ENCODE data around the gene SYNRG.

Gene SYNRG

GRCh38 chr17:37510056-37510455, 99.2 kb downstream of the SYNRG start:
- Histone ChIP-seq H3K4me1 (ENCODE audit: control insufficient read depth in 2 of 2, insufficient read depth in 2 of 2, low read length in 2 of 2) (no peaks in the 10 kb centered on the region), H3K4me3 (ENCODE audit: low read length in 2 of 2) (no peak overlapping the region), H3K36me3 (ENCODE audit: control insufficient read depth in 2 of 2, insufficient read depth in 2 of 2, low read length in 2 of 2) (peaks cover 11 to 12% of the 10 kb centered on the region in 2 donors)

GRCh38 chr17:37507111-37507510, 102.1 kb downstream of the SYNRG start:
- Histone ChIP-seq H3K4me3 (ENCODE audit: low read length in 2 of 2) (no peak overlapping the region), H3K4me1 (ENCODE audit: control insufficient read depth in 2 of 2, insufficient read depth in 2 of 2, low read length in 2 of 2) (no peaks in the 10 kb centered on the region), H3K27me3 (ENCODE audit: control insufficient read depth in 2 of 2, insufficient read depth in 2 of 2, low read length in 2 of 2) (no peaks in the 10 kb centered on the region), H3K9me3 (ENCODE audit: control insufficient read depth in 2 of 2, low read length in 2 of 2) (no peaks in the 10 kb centered on the region), H3K9ac (ENCODE audit: low read depth in 1 of 2, low read length in 2 of 2) (no peak overlapping the region), H3K36me3 (ENCODE audit: control insufficient read depth in 2 of 2, insufficient read depth in 2 of 2, low read length in 2 of 2) (no peaks in the 10 kb centered on the region), H3K27ac (ENCODE audit: low read depth in 2 of 2, low read length in 2 of 2) (no peak overlapping the region)

More at GRCh38 chr17:37510056-37510455, 99.2 kb downstream of the SYNRG start:
- Histone ChIP-seq H3K27ac (ENCODE audit: low read depth in 2 of 2, low read length in 2 of 2) (no peak overlapping the region), H3K9me3 (ENCODE audit: control insufficient read depth in 2 of 2, low read length in 2 of 2) (no peaks in the 10 kb centered on the region), H3K27me3 (ENCODE audit: control insufficient read depth in 2 of 2, insufficient read depth in 2 of 2, low read length in 2 of 2) (no peaks in the 10 kb centered on the region), H3K9ac (ENCODE audit: low read depth in 1 of 2, low read length in 2 of 2) (no peak overlapping the region)

GRCh38 chr17:37506678-37507077, 102.5 kb downstream of the SYNRG start:
- no peak overlapping the region for H3K27ac ChIP-seq (ENCODE audit: low read depth in 2 of 2, low read length in 2 of 2)
- H3K27me3 ChIP-seq (ENCODE audit: control insufficient read depth in 2 of 2, insufficient read depth in 2 of 2, low read length in 2 of 2): no peaks in the 10 kb centered on the region
- H3K4me1 ChIP-seq (ENCODE audit: control insufficient read depth in 2 of 2, insufficient read depth in 2 of 2, low read length in 2 of 2): no peaks in the 10 kb centered on the region
- H3K4me3 ChIP-seq (ENCODE audit: low read length in 2 of 2): no peak overlapping the region
- no peak overlapping the region for H3K9ac ChIP-seq (ENCODE audit: low read depth in 1 of 2, low read length in 2 of 2)
- no peaks in the 10 kb centered on the region for H3K36me3 ChIP-seq (ENCODE audit: control insufficient read depth in 2 of 2, insufficient read depth in 2 of 2, low read length in 2 of 2)
- no peaks in the 10 kb centered on the region for H3K9me3 ChIP-seq (ENCODE audit: control insufficient read depth in 2 of 2, low read length in 2 of 2)

- H3K27me3 ChIP-seq (ENCODE audit: control insufficient read depth in 2 of 2, insufficient read depth in 2 of 2, low read length in 2 of 2): no peaks in the 10 kb centered on the region
These were observed 103.9 kb downstream of the SYNRG start for GRCh38 chr17:37505333-37505732.

GRCh38 chr17:37503148-37503547, 106.1 kb downstream of the SYNRG start:
- Histone ChIP-seq H3K36me3 (ENCODE audit: control insufficient read depth in 2 of 2, insufficient read depth in 2 of 2, low read length in 2 of 2) (no peaks in the 10 kb centered on the region), H3K4me1 (ENCODE audit: control insufficient read depth in 2 of 2, insufficient read depth in 2 of 2, low read length in 2 of 2) (no peaks in the 10 kb centered on the region), H3K9ac (ENCODE audit: low read depth in 1 of 2, low read length in 2 of 2) (no peak overlapping the region), H3K27me3 (ENCODE audit: control insufficient read depth in 2 of 2, insufficient read depth in 2 of 2, low read length in 2 of 2) (no peaks in the 10 kb centered on the region), H3K27ac (ENCODE audit: low read depth in 2 of 2, low read length in 2 of 2) (no peak overlapping the region), H3K4me3 (ENCODE audit: low read length in 2 of 2) (no peak overlapping the region), H3K9me3 (ENCODE audit: control insufficient read depth in 2 of 2, low read length in 2 of 2) (no peaks in the 10 kb centered on the region)

More at GRCh38 chr17:37505333-37505732, 103.9 kb downstream of the SYNRG start:
- no peak overlapping the region for H3K4me3 ChIP-seq (ENCODE audit: low read length in 2 of 2)
- H3K27ac ChIP-seq (ENCODE audit: low read depth in 2 of 2, low read length in 2 of 2): no peak overlapping the region
- H3K9ac ChIP-seq (ENCODE audit: low read depth in 1 of 2, low read length in 2 of 2): no peak overlapping the region
- no peaks in the 10 kb centered on the region for H3K4me1 ChIP-seq (ENCODE audit: control insufficient read depth in 2 of 2, insufficient read depth in 2 of 2, low read length in 2 of 2)
- no peaks in the 10 kb centered on the region for H3K9me3 ChIP-seq (ENCODE audit: control insufficient read depth in 2 of 2, low read length in 2 of 2)
- H3K36me3 ChIP-seq (ENCODE audit: control insufficient read depth in 2 of 2, insufficient read depth in 2 of 2, low read length in 2 of 2): no peaks in the 10 kb centered on the region

GRCh38 chr17:37502009-37502936, 106.9 kb downstream of the SYNRG start:
- H3K4me3 ChIP-seq (ENCODE audit: low read length in 2 of 2): no peak overlapping the region

GRCh38 chr17:37500378-37500777, 108.8 kb downstream of the SYNRG start:
- H3K36me3 ChIP-seq (ENCODE audit: control insufficient read depth in 2 of 2, insufficient read depth in 2 of 2, low read length in 2 of 2): no peaks in the 10 kb centered on the region
- H3K4me3 ChIP-seq (ENCODE audit: low read length in 2 of 2): no peak overlapping the region
- H3K4me1 ChIP-seq (ENCODE audit: control insufficient read depth in 2 of 2, insufficient read depth in 2 of 2, low read length in 2 of 2): no peaks in the 10 kb centered on the region
- no peaks in the 10 kb centered on the region for H3K9me3 ChIP-seq (ENCODE audit: control insufficient read depth in 2 of 2, low read length in 2 of 2)
- H3K27me3 ChIP-seq (ENCODE audit: control insufficient read depth in 2 of 2, insufficient read depth in 2 of 2, low read length in 2 of 2): no peaks in the 10 kb centered on the region
- H3K9ac ChIP-seq (ENCODE audit: low read depth in 1 of 2, low read length in 2 of 2): no peak overlapping the region
- no peak overlapping the region for H3K27ac ChIP-seq (ENCODE audit: low read depth in 2 of 2, low read length in 2 of 2)

More at GRCh38 chr17:37502009-37502936, 106.9 kb downstream of the SYNRG start:
- no peaks in the 10 kb centered on the region for H3K4me1 ChIP-seq (ENCODE audit: control insufficient read depth in 2 of 2, insufficient read depth in 2 of 2, low read length in 2 of 2)
- no peaks in the 10 kb centered on the region for H3K9me3 ChIP-seq (ENCODE audit: control insufficient read depth in 2 of 2, low read length in 2 of 2)
- H3K27me3 ChIP-seq (ENCODE audit: control insufficient read depth in 2 of 2, insufficient read depth in 2 of 2, low read length in 2 of 2): no peaks in the 10 kb centered on the region
- no peak overlapping the region for H3K27ac ChIP-seq (ENCODE audit: low read depth in 2 of 2, low read length in 2 of 2)
- no peak overlapping the region for H3K9ac ChIP-seq (ENCODE audit: low read depth in 1 of 2, low read length in 2 of 2)
- no peaks in the 10 kb centered on the region for H3K36me3 ChIP-seq (ENCODE audit: control insufficient read depth in 2 of 2, insufficient read depth in 2 of 2, low read length in 2 of 2)

- no peak overlapping the region for H3K4me3 ChIP-seq (ENCODE audit: low read length in 2 of 2)
These were observed 114.2 kb downstream of the SYNRG start for GRCh38 chr17:37494971-37495370.

GRCh38 chr17:37494401-37494831, 114.8 kb downstream of the SYNRG start:
- Histone ChIP-seq H3K9ac (ENCODE audit: low read depth in 1 of 2, low read length in 2 of 2) (no peak overlapping the region), H3K9me3 (ENCODE audit: control insufficient read depth in 2 of 2, low read length in 2 of 2) (no peaks in the 10 kb centered on the region), H3K4me1 (ENCODE audit: control insufficient read depth in 2 of 2, insufficient read depth in 2 of 2, low read length in 2 of 2) (peaks cover 0 to 10% of the 10 kb centered on the region in 2 donors), H3K27ac (ENCODE audit: low read depth in 2 of 2, low read length in 2 of 2) (no peak overlapping the region), H3K27me3 (ENCODE audit: control insufficient read depth in 2 of 2, insufficient read depth in 2 of 2, low read length in 2 of 2) (no peaks in the 10 kb centered on the region), H3K36me3 (ENCODE audit: control insufficient read depth in 2 of 2, insufficient read depth in 2 of 2, low read length in 2 of 2) (no peaks in the 10 kb centered on the region), H3K4me3 (ENCODE audit: low read length in 2 of 2) (no peak overlapping the region)

More at GRCh38 chr17:37494971-37495370, 114.2 kb downstream of the SYNRG start:
- Histone ChIP-seq H3K36me3 (ENCODE audit: control insufficient read depth in 2 of 2, insufficient read depth in 2 of 2, low read length in 2 of 2) (no peaks in the 10 kb centered on the region), H3K9ac (ENCODE audit: low read depth in 1 of 2, low read length in 2 of 2) (no peak overlapping the region), H3K27ac (ENCODE audit: low read depth in 2 of 2, low read length in 2 of 2) (no peak overlapping the region), H3K4me1 (ENCODE audit: control insufficient read depth in 2 of 2, insufficient read depth in 2 of 2, low read length in 2 of 2) (peaks cover 0 to 10% of the 10 kb centered on the region in 2 donors), H3K27me3 (ENCODE audit: control insufficient read depth in 2 of 2, insufficient read depth in 2 of 2, low read length in 2 of 2) (no peaks in the 10 kb centered on the region), H3K9me3 (ENCODE audit: control insufficient read depth in 2 of 2, low read length in 2 of 2) (no peaks in the 10 kb centered on the region)

GRCh38 chr17:37493249-37494027, 115.8 kb downstream of the SYNRG start:
- H3K4me1 ChIP-seq (ENCODE audit: control insufficient read depth in 2 of 2, insufficient read depth in 2 of 2, low read length in 2 of 2): peaks cover 7 to 16% of the 10 kb centered on the region in 2 donors

More at GRCh38 chr17:37493249-37494027, 115.8 kb downstream of the SYNRG start:
- Histone ChIP-seq H3K27me3 (ENCODE audit: control insufficient read depth in 2 of 2, insufficient read depth in 2 of 2, low read length in 2 of 2) (no peaks in the 10 kb centered on the region), H3K4me3 (ENCODE audit: low read length in 2 of 2) (no peak overlapping the region), H3K36me3 (ENCODE audit: control insufficient read depth in 2 of 2, insufficient read depth in 2 of 2, low read length in 2 of 2) (no peaks in the 10 kb centered on the region), H3K9me3 (ENCODE audit: control insufficient read depth in 2 of 2, low read length in 2 of 2) (no peaks in the 10 kb centered on the region), H3K27ac (ENCODE audit: low read depth in 2 of 2, low read length in 2 of 2) (no peak overlapping the region), H3K9ac (ENCODE audit: low read depth in 1 of 2, low read length in 2 of 2) (no peak overlapping the region)

Data from mucosa of rectum (tissue), 2 donors.